GM12878 (cell line): ENCODE results near the gene UBXN7. TPM values are rescaled to one million over a fixed set of nuclear protein-coding genes. Genes with fewer than 3 reads are reported as not detected.

Experiments
- ATAC-seq: fragments of 200-7000 bp; cut with Tn5 transposase; 3 replicates; pipeline ENCODE4 v1.9.1; 2020; ENCODE audit warnings: mild to moderate bottlenecking, moderate library complexity
- BruUV-seq: library from RNA; stranded (reverse); fragments of 400-500 nt; replicated peaks from 2 replicates; lab custom pipeline; 2021; lab: Mats Ljungman, UMichigan
- CTCF ChIA-PET: fragments of 300-600 bp; sonication (Branson Sonifier 250); formaldehyde crosslinking; extraction: SDS; loops from one replicate; lab custom pipeline; 2021; ENCODE audit warnings: inconsistent platforms; lab: Yijun Ruan, JAX
- POLR2A ChIA-PET: fragments of 350-600 bp; formaldehyde crosslinking; extraction: SDS; loops from one replicate; lab custom pipeline; 2021; ENCODE audit warnings: inconsistent platforms; lab: Charles Lee
- RAD21 ChIA-PET: fragments of 300-600 bp; sonication (Branson Sonifier 250); formaldehyde crosslinking; loops from one replicate; lab custom pipeline; 2023; ENCODE audit warnings: antibody characterized with exemption; ENCODE audit not compliant: unreplicated experiment; lab: Charles Lee
- SMC1A ChIA-PET: fragments of 300-600 bp; sonication (Branson Sonifier 250); formaldehyde crosslinking; loops from one replicate; lab custom pipeline; 2023; ENCODE audit not compliant: unreplicated experiment, uncharacterized antibody; lab: Charles Lee
- DNase-seq: peaks from one replicate; pipeline ENCODE4 v3.0.0-alpha.2; 2011; ENCODE audit warnings: low read depth, low spot score
- FAIRE-seq: peaks from 3 replicates; lab custom pipeline; 2011; peaks lifted over from hg19 to GRCh38; lab: Jason Lieb, UNC
- H2AFZ ChIP-seq: 2 replicates; pipeline ENCODE4 v1.6.0; 2011; ENCODE audit warnings: low read depth, low read length, control low read depth; ENCODE audit not compliant: control insufficient read depth
- H3K27ac ChIP-seq: 2 replicates; pipeline ENCODE4 v1.5.1; 2011; ENCODE audit warnings: control low read depth; ENCODE audit not compliant: control insufficient read depth, insufficient read depth
- H3K27me3 ChIP-seq, 2 experiments: replicated peaks in 1 of 2; 2 replicates each; pipeline versions ENCODE4 v1.6.0 to v1.6.1; 2011; ENCODE audit warnings: low read length in 1 of 2; ENCODE audit not compliant: control insufficient read depth in 2 of 2, insufficient read depth in 2 of 2
- H3K36me3 ChIP-seq, 2 experiments: 2 replicates each; pipeline ENCODE4 v1.5.1; 2011; ENCODE audit warnings: low read length in 1 of 2; ENCODE audit not compliant: control insufficient read depth in 2 of 2, insufficient read depth in 2 of 2
- H3K4me1 ChIP-seq: 2 replicates; pipeline ENCODE4 v1.6.1; 2011; ENCODE audit warnings: mild to moderate bottlenecking, low read length, moderate library complexity, mixed read lengths; ENCODE audit not compliant: control insufficient read depth, insufficient read depth
- H3K4me2 ChIP-seq: 2 replicates; pipeline ENCODE4 v1.6.0; 2011; ENCODE audit warnings: control low read depth; ENCODE audit not compliant: control insufficient read depth, insufficient read depth
- H3K4me3 ChIP-seq: fragments of 200-600 bp; sonication (generic); 2 replicates; pipeline ENCODE4 v1.5.1; 2016
- H3K79me2 ChIP-seq: 2 replicates; pipeline ENCODE4 v1.6.0; 2011; ENCODE audit warnings: low read length; ENCODE audit not compliant: control insufficient read depth, insufficient read depth
- H3K9ac ChIP-seq: 2 replicates; pipeline ENCODE4 v1.8.0; 2011; ENCODE audit warnings: low read length, control low read depth, mixed read lengths; ENCODE audit not compliant: control insufficient read depth, insufficient read depth
- H3K9me3 ChIP-seq: replicated peaks from 3 replicates; pipeline ENCODE4 v1.5.1; 2011; ENCODE audit warnings: mild to moderate bottlenecking, low read length; ENCODE audit not compliant: control insufficient read depth, insufficient read depth
- H4K20me1 ChIP-seq: 2 replicates; pipeline ENCODE4 v1.6.0; 2011; ENCODE audit not compliant: control insufficient read depth, insufficient read depth
- ATF2 ChIP-seq: IDR thresholded peaks from 2 replicates; pipeline ENCODE4 v1.6.1; 2012; ENCODE audit warnings: low read length, inconsistent platforms
- BACH1 ChIP-seq: fragments of 450-650 bp; IDR thresholded peaks from 2 replicates; pipeline ENCODE4 v1.6.1; 2017; ENCODE audit warnings: mild to moderate bottlenecking, borderline replicate concordance
- CREM ChIP-seq: IDR thresholded peaks from 2 replicates; pipeline ENCODE4 v1.6.1; 2014; ENCODE audit warnings: antibody characterized with exemption, low read depth
- FOXM1 ChIP-seq: IDR thresholded peaks from 2 replicates; pipeline ENCODE4 v1.6.1; 2012; ENCODE audit warnings: low read depth, mild to moderate bottlenecking, inconsistent platforms, low read length, moderate library complexity
- HDAC2 ChIP-seq: fragments of 200-600 bp; sonication (generic); IDR thresholded peaks from 2 replicates; pipeline ENCODE4 v1.6.1; 2017
- IRF3 ChIP-seq: fragments of 450-650 bp; IDR thresholded peaks from 2 replicates; pipeline ENCODE4 v1.6.1; 2014; ENCODE audit warnings: mild to moderate bottlenecking
- MYC ChIP-seq: IDR thresholded peaks from 2 replicates; pipeline ENCODE4 v1.6.1; 2011; ENCODE audit warnings: mild to moderate bottlenecking, low read length, moderate library complexity, inconsistent platforms; ENCODE audit not compliant: insufficient read depth, insufficient replicate concordance, insufficient read length, severe bottlenecking
- NFIC ChIP-seq: IDR thresholded peaks from 2 replicates; pipeline ENCODE4 v1.6.1; 2012; ENCODE audit warnings: low read depth, mild to moderate bottlenecking, inconsistent platforms, low read length, moderate library complexity
- RFX5 ChIP-seq: IDR thresholded peaks from 2 replicates; pipeline ENCODE4 v1.6.1; 2011; ENCODE audit warnings: low read depth, low read length, improper control_type of control experiment
- SUPT20H ChIP-seq: IDR thresholded peaks from 2 replicates; pipeline ENCODE4 v1.6.1; 2011; ENCODE audit warnings: low read depth, mild to moderate bottlenecking, low read length, moderate library complexity, borderline replicate concordance; ENCODE audit not compliant: control insufficient read depth
- ZNF622 ChIP-seq: fragments of 450-650 bp; IDR thresholded peaks from 2 replicates; pipeline ENCODE4 v1.6.1; 2017; ENCODE audit warnings: mild to moderate bottlenecking, inconsistent platforms
- WGBS: methylation state at CpG from one replicate; pipeline ENCODE4 v1.1.6; 2016; ENCODE audit warnings: low lambda C conversion rate; ENCODE audit not compliant: insufficient replicate concordance, insufficient coverage; ENCODE audit errors: missing lambda C conversion rate; 5-methylcytosine and 5-hydroxymethylcytosine counted together
- in situ Hi-C: fragments of 300-500 bp; cut with MboI; formaldehyde crosslinking; loops from 9 replicates; pipeline ENCODE4 v1.14.3; 2018; ENCODE audit warnings: mixed read lengths
- intact Hi-C: fragments of 100-400 bp; cut with micrococcal nuclease; formaldehyde crosslinking; loops from one replicate; pipeline ENCODE4 v1.14.2; 2022; ENCODE audit not compliant: unreplicated experiment
- polyA plus RNA-seq, 11 experiments: library from polyadenylated mRNA; depleted of rRNA in 4 of 11; unstranded in 6 of 11; stranded (reverse) in 5 of 11; fragments of >200 nt; fragmentation: Nextera tagmentation in 4 of 11; fragmentation: Illumina TruSeq in 1 of 11; extraction: Ambion mirVana in 4 of 11; extraction: Trizol in 1 of 11; gene quantifications; 1 replicate in 1 of 11; 2 replicates in 10 of 11; pipeline versions ENCODE4 v1.2.1 to v1.2.3, GENCODE V29; 2011 to 2016; ENCODE audit warnings: inconsistent platforms in 2 of 11, missing spikeins in 2 of 11, low read depth in 1 of 11
- total RNA-seq, 4 experiments: library from RNA; depleted of rRNA in 3 of 4; stranded (reverse); fragments of >200 nt in 3 of 4; fragmentation: Illumina TruSeq in 1 of 4; extraction: Trizol in 1 of 4; gene quantifications; 2 replicates each; pipeline versions ENCODE4 v1.2.1 to v1.2.3, GENCODE V29; 2013 to 2021
- TF ChIP-seq, protein P1 (sequence below): fragments of 450-650 bp; IDR thresholded peaks from 2 replicates; pipeline ENCODE4 v1.6.1; 2017; ENCODE audit warnings: low read depth, mild to moderate bottlenecking, moderate library complexity
- TF ChIP-seq, protein P2 (sequence below): IDR thresholded peaks from 2 replicates; pipeline ENCODE4 v1.6.1; 2011; ENCODE audit warnings: low read depth, low read length, improper control_type of control experiment, borderline replicate concordance

UBXN7 gene
- total and polyA plus RNA-seq, 10 of the 15 experiments (the other 5 are each of a cell fraction or from before 2014, with no cell fraction given), result 4.8 to 78.4 (median 24.9) TPM

DNA sequence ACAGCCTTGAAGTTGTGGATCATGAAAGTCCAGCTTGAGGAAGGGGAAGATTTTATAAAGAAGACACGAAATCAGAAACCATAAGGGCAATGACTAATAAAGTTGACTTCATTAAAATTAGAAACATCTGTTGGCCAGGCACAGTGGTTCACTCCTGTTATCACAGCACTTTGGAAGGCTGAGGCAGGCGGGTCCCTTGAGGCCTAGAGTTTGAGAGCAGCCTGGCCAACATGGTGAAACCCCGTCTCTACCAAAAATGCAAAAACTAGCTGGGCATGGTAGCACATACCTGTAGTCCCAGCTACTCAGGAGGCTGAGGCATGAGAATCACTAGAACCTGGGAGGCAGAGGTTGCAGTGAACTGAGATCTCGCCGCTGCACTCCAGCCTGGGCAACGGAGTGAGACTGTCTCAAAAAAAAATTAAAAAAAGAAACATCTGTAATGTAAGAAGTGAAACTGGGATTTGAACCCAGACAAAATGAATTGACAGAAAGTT is 7.9 kb upstream of the UBXN7 start:
- H3K4me3 ChIP-seq, result no peak overlapping the region
- ChIA-PET SMC1A (interaction anchor here (0.6 to 4.0 kb wide), 20 partner anchors 8 to 159 kb away, joined by 3 to 59 read pairs (median 4); partner anchors contain the start of genes RNF168 and UBXN7), CTCF (interaction anchor here (1.4 to 3.0 kb wide), 5 partner anchors 15 to 186 kb away, joined by 3 to 12 read pairs (median 5); no protein-coding TSS in a partner anchor), RAD21 (interaction anchor here (0.6 to 3.2 kb wide), 11 partner anchors 8 to 280 kb away, joined by 3 to 60 read pairs (median 5); partner anchors contain the start of genes RNF168 and UBXN7), POLR2A (interaction anchor here (0.6 to 2.1 kb wide), 10 partner anchors 8 to 71 kb away, joined by 3 to 9 read pairs (median 4); partner anchors contain the start of genes RNF168 and UBXN7)
- peak overlapping the region; percentile 38 for H3K9ac ChIP-seq
- intact Hi-C loops (loop anchor here (1.0 to 5.0 kb wide), 3 partner anchors 23 to 188 kb away; partner anchors contain the start of gene RNF168), in situ Hi-C loops (loop anchor here (25.0 kb wide), 1 partner anchor 1303 kb away; no protein-coding TSS in a partner anchor)
- BruUV-seq, result no TSS peak
- H3K27me3 ChIP-seq, result no peaks in the 10 kb centered on the region
- peaks cover 34% of the 10 kb centered on the region for H3K4me1 ChIP-seq
- peak overlapping the region; percentile 44 for H3K4me2 ChIP-seq
- WGBS, result 0% methylated on average over 6 of the region's 6 CpGs
- peak overlapping the region; percentile 67 for H2AFZ ChIP-seq
- peak overlapping the region; percentile 95 for H3K27ac ChIP-seq
- H3K79me2 ChIP-seq, result no peaks in the 10 kb centered on the region
- H3K9me3 ChIP-seq, result no peaks in the 10 kb centered on the region; the same call in 2 of the 3 replicates
- ATAC-seq (peak; percentile 79), FAIRE-seq (peak; percentile 86), DNase-seq (peak; percentile 67)
- no peaks in the 10 kb centered on the region for H3K36me3 ChIP-seq
- no peaks in the 10 kb centered on the region for H4K20me1 ChIP-seq
- TF ChIP-seq FOXM1, result peak; percentile 75; the same call in 1 of the 2 replicates
- TF ChIP-seq CREM, result 0 out of 2 replicates have a peak, but pooled peaks have one; percentile 21
- no peak for TF ChIP-seq MYC
- TF ChIP-seq SUPT20H, result no peak
- no peak for TF ChIP-seq HDAC2
- peak; percentile 98 for TF ChIP-seq ATF2
- TF ChIP-seq RFX5, result no peak
- TF ChIP-seq BACH1, result no peak
- TF ChIP-seq ZNF622, result no peak
- TF ChIP-seq NFIC, result peak; percentile 67
- TF ChIP-seq IRF3, result no peak
- TF ChIP-seq, protein P1, sequence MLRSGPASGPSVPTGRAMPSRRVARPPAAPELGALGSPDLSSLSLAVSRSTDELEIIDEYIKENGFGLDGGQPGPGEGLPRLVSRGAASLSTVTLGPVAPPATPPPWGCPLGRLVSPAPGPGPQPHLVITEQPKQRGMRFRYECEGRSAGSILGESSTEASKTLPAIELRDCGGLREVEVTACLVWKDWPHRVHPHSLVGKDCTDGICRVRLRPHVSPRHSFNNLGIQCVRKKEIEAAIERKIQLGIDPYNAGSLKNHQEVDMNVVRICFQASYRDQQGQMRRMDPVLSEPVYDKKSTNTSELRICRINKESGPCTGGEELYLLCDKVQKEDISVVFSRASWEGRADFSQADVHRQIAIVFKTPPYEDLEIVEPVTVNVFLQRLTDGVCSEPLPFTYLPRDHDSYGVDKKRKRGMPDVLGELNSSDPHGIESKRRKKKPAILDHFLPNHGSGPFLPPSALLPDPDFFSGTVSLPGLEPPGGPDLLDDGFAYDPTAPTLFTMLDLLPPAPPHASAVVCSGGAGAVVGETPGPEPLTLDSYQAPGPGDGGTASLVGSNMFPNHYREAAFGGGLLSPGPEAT, result peak; percentile 49; the same call in 1 of the 2 replicates
- TF ChIP-seq, protein P2, sequence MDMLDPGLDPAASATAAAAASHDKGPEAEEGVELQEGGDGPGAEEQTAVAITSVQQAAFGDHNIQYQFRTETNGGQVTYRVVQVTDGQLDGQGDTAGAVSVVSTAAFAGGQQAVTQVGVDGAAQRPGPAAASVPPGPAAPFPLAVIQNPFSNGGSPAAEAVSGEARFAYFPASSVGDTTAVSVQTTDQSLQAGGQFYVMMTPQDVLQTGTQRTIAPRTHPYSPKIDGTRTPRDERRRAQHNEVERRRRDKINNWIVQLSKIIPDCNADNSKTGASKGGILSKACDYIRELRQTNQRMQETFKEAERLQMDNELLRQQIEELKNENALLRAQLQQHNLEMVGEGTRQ, result no peak
